DOHH2 (cell line): ENCODE measurements around the gene SORL1.

Source experiments
- H3F3A ChIP-seq: fragments of 200-600 bp; sonication (generic), shearing (Covaris generic); 2 replicates; pipeline ENCODE4 v1.6.0; 2016; ENCODE audit warnings: antibody characterized with exemption, mild to moderate bottlenecking; ENCODE audit not compliant: control insufficient read depth, insufficient read depth
- H3K27ac ChIP-seq: fragments of 200-600 bp; sonication (generic); 2 replicates; pipeline ENCODE4 v1.5.1; 2014; ENCODE audit warnings: low read depth, mild to moderate bottlenecking, low read length, moderate library complexity
- H3K27me3 ChIP-seq: fragments of 200-600 bp; sonication (generic); 2 replicates; pipeline ENCODE4 v1.6.1; 2014; ENCODE audit warnings: mild to moderate bottlenecking, low read length, mixed read lengths; ENCODE audit not compliant: control insufficient read depth
- H3K36me3 ChIP-seq: fragments of 200-600 bp; sonication (generic); 2 replicates; pipeline ENCODE4 v1.6.1; 2014; ENCODE audit warnings: mild to moderate bottlenecking, low read length, moderate library complexity, mixed read lengths; ENCODE audit not compliant: control insufficient read depth
- H3K4me1 ChIP-seq: fragments of 200-600 bp; sonication (generic); 2 replicates; pipeline ENCODE4 v1.6.1; 2014; ENCODE audit warnings: mild to moderate bottlenecking, low read length, mixed read lengths; ENCODE audit not compliant: control insufficient read depth
- H3K4me2 ChIP-seq: fragments of 200-600 bp; sonication (generic); 2 replicates; pipeline ENCODE4 v1.6.0; 2014; ENCODE audit warnings: mild to moderate bottlenecking, low read length, moderate library complexity
- H3K4me3 ChIP-seq: fragments of 200-600 bp; sonication (generic); 2 replicates; pipeline ENCODE4 v1.5.1; 2014; ENCODE audit warnings: mild to moderate bottlenecking, low read length, mixed read lengths
- H3K79me2 ChIP-seq: fragments of 200-600 bp; sonication (generic); 2 replicates; pipeline ENCODE4 v1.6.1; 2014; ENCODE audit warnings: mild to moderate bottlenecking, low read length, mixed read lengths; ENCODE audit not compliant: control insufficient read depth
- H3K9me2 ChIP-seq: fragments of 200-600 bp; sonication (generic); replicated peaks from 2 replicates; pipeline ENCODE4 v1.6.1; 2014; ENCODE audit warnings: mild to moderate bottlenecking, low read length, mixed read lengths; ENCODE audit not compliant: control insufficient read depth
- H3K9me3 ChIP-seq: fragments of 200-600 bp; sonication (generic); 2 replicates; pipeline ENCODE4 v1.6.1; 2014; ENCODE audit warnings: antibody characterized with exemption, low read length, mixed read lengths; ENCODE audit not compliant: control insufficient read depth, insufficient read depth
- H4K20me1 ChIP-seq: fragments of 200-600 bp; sonication (generic); 2 replicates; pipeline ENCODE4 v1.6.0; 2014; ENCODE audit warnings: low read depth, mild to moderate bottlenecking, antibody characterized with exemption, low read length, moderate library complexity; ENCODE audit not compliant: control insufficient read depth, insufficient read depth
- EZH2phosphoT487 ChIP-seq: fragments of 200-600 bp; sonication (generic); IDR thresholded peaks from 2 replicates; pipeline ENCODE4 v1.6.1; 2017; ENCODE audit warnings: borderline replicate concordance, mild to moderate bottlenecking, antibody characterized with exemption, low read length, moderate library complexity, mixed read lengths
- TF ChIP-seq, protein P1 (sequence below): fragments of 200-600 bp; sonication (generic); IDR thresholded peaks from one replicate; pipeline ENCODE4 v1.5.1; 2014; ENCODE audit warnings: antibody characterized with exemption, mild to moderate bottlenecking, low read depth, low read length; ENCODE audit not compliant: poor library complexity, severe bottlenecking

The SORL1 gene

GRCh38 chr11:121497176-121497998 is 45.3 kb downstream of the SORL1 start:
- Histone ChIP-seq H3K79me2 (peaks cover 86% of the 10 kb centered on the region), H4K20me1 (peaks cover 4% of the 10 kb centered on the region; the same call in 1 of the 2 replicates), H3K27me3 (no peaks in the 10 kb centered on the region), H3K9me2 (no peaks in the 10 kb centered on the region), H3F3A (peaks cover 7% of the 10 kb centered on the region; the same call in 1 of the 2 replicates), H3K4me3 (no peak overlapping the region), H3K36me3 (peaks cover 95% of the 10 kb centered on the region), H3K4me1 (peaks cover 57% of the 10 kb centered on the region), H3K27ac (no peak overlapping the region), H3K4me2 (no peak overlapping the region), H3K9me3 (no peaks in the 10 kb centered on the region)
- TF ChIP-seq EZH2phosphoT487: no peak
- TF ChIP-seq, protein P1, sequence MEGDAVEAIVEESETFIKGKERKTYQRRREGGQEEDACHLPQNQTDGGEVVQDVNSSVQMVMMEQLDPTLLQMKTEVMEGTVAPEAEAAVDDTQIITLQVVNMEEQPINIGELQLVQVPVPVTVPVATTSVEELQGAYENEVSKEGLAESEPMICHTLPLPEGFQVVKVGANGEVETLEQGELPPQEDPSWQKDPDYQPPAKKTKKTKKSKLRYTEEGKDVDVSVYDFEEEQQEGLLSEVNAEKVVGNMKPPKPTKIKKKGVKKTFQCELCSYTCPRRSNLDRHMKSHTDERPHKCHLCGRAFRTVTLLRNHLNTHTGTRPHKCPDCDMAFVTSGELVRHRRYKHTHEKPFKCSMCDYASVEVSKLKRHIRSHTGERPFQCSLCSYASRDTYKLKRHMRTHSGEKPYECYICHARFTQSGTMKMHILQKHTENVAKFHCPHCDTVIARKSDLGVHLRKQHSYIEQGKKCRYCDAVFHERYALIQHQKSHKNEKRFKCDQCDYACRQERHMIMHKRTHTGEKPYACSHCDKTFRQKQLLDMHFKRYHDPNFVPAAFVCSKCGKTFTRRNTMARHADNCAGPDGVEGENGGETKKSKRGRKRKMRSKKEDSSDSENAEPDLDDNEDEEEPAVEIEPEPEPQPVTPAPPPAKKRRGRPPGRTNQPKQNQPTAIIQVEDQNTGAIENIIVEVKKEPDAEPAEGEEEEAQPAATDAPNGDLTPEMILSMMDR: no peak

DNA sequence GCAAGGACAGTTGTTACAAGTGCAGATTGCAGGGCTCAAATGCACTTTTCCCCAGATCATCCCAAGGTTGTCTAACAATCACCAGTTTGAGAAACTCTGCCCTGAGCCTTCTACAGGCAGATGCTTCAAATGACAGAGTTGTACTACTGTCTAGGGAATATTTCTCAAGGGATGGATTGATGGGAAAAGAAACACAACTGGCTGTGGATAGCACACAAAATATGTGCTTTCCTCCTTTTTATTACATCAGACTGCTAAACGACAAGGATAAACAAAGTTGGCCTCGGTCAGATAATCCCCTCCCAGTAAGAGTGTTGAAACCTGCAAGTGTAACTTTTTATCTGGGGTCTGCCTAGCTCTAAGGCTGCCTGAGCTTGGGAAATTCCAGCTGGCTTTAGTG is 47.3 kb downstream of the SORL1 start:
- Histone ChIP-seq H3K36me3 (peaks cover 96% of the 10 kb centered on the region), H3K4me1 (peaks cover 37% of the 10 kb centered on the region), H3K27ac (no peak overlapping the region), H3K79me2 (peaks cover 85% of the 10 kb centered on the region), H3F3A (no peaks in the 10 kb centered on the region), H3K4me3 (no peak overlapping the region), H4K20me1 (peaks cover 4% of the 10 kb centered on the region; the same call in 1 of the 2 replicates), H3K9me2 (no peaks in the 10 kb centered on the region), H3K9me3 (no peaks in the 10 kb centered on the region), H3K27me3 (no peaks in the 10 kb centered on the region), H3K4me2 (no peak overlapping the region)
- TF ChIP-seq EZH2phosphoT487: no peak

- no peaks in the 10 kb centered on the region for H3K27me3 ChIP-seq
- no peak overlapping the region for H3K27ac ChIP-seq
- no peaks in the 10 kb centered on the region for H3F3A ChIP-seq
- H3K4me3 ChIP-seq: no peak overlapping the region
- no peaks in the 10 kb centered on the region for H3K9me2 ChIP-seq
- H4K20me1 ChIP-seq: peaks cover 4% of the 10 kb centered on the region; the same call in 1 of the 2 replicates
- no peak overlapping the region for H3K4me2 ChIP-seq
- TF ChIP-seq, protein P1: no peak
- TF ChIP-seq EZH2phosphoT487: no peak
- no peaks in the 10 kb centered on the region for H3K9me3 ChIP-seq
- peaks cover 97% of the 10 kb centered on the region for H3K36me3 ChIP-seq
- peaks cover 28% of the 10 kb centered on the region for H3K4me1 ChIP-seq
- peaks cover 83% of the 10 kb centered on the region for H3K79me2 ChIP-seq
These were observed 48.2 kb downstream of the SORL1 start for GRCh38 chr11:121500275-121500674.

DNA sequence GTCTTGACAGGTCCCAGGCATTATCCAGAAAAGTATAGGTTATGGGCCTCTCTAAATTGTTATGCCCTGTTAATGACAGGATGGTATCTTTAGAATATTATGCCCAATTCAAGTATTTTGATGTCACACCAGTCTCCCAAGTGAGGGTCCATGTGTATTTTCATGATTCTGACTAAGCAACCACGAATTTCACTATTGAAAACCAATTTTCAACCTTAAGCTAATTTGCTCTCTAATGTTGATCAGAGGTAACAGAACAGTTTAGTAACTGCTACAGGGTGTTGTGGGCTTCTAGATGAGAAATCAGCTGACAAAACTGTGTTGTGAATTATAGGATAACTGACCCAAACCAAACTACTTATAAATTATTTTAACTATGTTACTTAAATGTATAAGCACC is 48.6 kb downstream of the SORL1 start:
- Histone ChIP-seq H3K27me3 (no peaks in the 10 kb centered on the region), H4K20me1 (peaks cover under 1% of the 10 kb centered on the region; the same call in 1 of the 2 replicates), H3K4me2 (no peak overlapping the region), H3K79me2 (peaks cover 82% of the 10 kb centered on the region), H3K4me1 (peaks cover 24% of the 10 kb centered on the region), H3K9me3 (no peaks in the 10 kb centered on the region), H3F3A (no peaks in the 10 kb centered on the region), H3K27ac (no peak overlapping the region), H3K4me3 (no peak overlapping the region), H3K9me2 (no peaks in the 10 kb centered on the region), H3K36me3 (peaks cover 97% of the 10 kb centered on the region)
- TF ChIP-seq, protein P1: no peak
- no peak for TF ChIP-seq EZH2phosphoT487
